RPMI7951 (cell line): ENCODE results near the gene MLF2. TPM values are rescaled to one million over a fixed set of nuclear protein-coding genes. Genes with fewer than 3 reads are reported as not detected.
A peak's percentile ranks its signal among the peaks of the same experiment; 100 is the strongest.

Experiments
- DNase-seq: peaks from one replicate; pipeline ENCODE4 v3.0.0-alpha.2; 2012; ENCODE audit warnings: low read depth
- total RNA-seq: library from RNA; depleted of rRNA; stranded (reverse); fragments of >200 nt; shearing (Covaris generic); gene quantifications from 2 replicates; pipeline ENCODE4 v1.2.3, GENCODE V29; 2014

The MLF2 gene
- total RNA-seq, 1 experiment from 2014 or later = 178 TPM

- peak; percentile 91 for DNase-seq
These were observed 25.9 kb upstream of the MLF2 start for GRCh38 chr12:6778574-6779550.

DNA sequence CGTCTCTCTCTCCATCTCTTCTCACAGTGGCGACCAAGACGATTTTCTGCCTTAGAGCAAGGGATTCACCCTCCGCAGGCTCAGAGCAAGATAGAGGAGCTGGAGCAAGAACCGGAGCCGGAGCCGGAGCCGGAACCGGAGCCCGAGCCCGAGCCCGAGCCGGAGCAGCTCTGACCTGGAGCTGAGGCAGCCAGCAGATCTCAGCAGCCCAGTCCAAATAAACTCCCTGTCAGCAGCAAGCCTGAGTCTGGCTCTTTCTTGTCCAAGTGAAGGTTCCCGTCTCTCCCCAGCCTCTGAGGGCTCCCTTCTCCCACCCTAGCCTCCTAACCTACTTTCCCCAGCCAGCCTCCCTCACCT, 25.3 kb upstream of the MLF2 start:
- peak; percentile 29 for DNase-seq

GRCh38 chr12:6777386-6777785, 24.4 kb upstream of the MLF2 start:
- no peak for DNase-seq

- DNase-seq = no peak
These were observed 22.5 kb upstream of the MLF2 start for GRCh38 chr12:6775185-6776174.

DNA sequence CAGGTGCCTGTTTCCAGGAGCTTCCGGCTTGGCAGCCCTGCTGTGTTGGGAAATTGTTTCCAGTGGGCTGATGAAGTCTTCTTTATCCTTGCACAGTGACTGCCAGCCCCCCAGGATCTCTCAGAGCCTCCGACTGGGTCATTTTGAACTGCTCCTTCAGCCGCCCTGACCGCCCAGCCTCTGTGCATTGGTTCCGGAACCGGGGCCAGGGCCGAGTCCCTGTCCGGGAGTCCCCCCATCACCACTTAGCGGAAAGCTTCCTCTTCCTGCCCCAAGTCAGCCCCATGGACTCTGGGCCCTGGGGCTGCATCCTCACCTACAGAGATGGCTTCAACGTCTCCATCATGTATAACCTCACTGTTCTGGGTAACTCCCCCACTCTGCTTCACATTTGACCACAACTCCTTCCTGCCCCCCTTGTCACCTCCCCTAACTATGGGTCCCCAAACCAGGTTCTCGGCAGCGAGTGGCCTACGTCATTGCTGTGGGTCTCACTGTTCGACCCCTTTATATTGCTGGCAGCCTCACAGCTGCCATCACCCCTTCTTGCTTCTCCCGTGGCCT, 21.6 kb upstream of the MLF2 start:
- DNase-seq = no peak

- DNase-seq = no peak
These were observed 20.8 kb upstream of the MLF2 start for GRCh38 chr12:6773590-6774351.

DNA sequence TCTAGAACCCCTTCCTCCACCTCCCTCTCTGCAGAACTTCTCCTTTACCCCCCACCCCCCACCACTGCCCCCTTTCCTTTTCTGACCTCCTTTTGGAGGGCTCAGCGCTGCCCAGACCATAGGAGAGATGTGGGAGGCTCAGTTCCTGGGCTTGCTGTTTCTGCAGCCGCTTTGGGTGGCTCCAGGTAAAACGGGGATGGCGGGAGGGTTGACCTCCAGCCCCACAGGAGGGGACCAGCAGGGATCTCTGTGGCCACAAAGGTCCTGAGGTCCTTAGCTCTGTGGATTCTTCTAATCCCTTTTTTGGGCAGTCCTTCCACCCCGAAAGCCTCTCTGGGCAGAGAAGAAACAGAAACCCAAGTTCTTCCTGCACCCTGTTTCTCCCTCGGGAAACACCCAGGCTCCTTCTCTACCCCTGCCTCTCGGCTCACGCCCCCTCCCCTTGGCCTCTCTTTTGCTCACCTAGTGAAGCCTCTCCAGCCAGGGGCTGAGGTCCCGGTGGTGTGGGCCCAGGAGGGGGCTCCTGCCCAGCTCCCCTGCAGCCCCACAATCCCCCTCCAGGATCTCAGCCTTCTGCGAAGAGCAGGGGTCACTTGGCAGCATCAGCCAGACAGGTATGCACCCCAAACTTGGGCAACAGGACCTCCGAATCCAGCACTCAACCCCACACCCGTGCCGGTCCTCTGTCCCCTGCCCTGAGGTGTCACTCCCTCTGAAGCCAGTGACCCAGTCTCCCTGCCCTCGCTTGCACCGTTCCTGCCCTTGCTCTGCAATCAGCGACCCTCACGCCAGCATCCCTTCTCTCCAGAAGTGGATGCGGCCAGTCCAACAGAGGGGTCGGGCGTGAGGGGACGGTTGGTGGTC, 20.0 kb upstream of the MLF2 start:
- DNase-seq = no peak

GRCh38 chr12:6772331-6772695, 19.4 kb upstream of the MLF2 start, which contains the start of gene LAG3:
TSS of gene LAG3 (plus strand) at chr12:6772520. CDS start at chr12:6772853, 333 bp downstream.
- DNase-seq = no peak

DNA sequence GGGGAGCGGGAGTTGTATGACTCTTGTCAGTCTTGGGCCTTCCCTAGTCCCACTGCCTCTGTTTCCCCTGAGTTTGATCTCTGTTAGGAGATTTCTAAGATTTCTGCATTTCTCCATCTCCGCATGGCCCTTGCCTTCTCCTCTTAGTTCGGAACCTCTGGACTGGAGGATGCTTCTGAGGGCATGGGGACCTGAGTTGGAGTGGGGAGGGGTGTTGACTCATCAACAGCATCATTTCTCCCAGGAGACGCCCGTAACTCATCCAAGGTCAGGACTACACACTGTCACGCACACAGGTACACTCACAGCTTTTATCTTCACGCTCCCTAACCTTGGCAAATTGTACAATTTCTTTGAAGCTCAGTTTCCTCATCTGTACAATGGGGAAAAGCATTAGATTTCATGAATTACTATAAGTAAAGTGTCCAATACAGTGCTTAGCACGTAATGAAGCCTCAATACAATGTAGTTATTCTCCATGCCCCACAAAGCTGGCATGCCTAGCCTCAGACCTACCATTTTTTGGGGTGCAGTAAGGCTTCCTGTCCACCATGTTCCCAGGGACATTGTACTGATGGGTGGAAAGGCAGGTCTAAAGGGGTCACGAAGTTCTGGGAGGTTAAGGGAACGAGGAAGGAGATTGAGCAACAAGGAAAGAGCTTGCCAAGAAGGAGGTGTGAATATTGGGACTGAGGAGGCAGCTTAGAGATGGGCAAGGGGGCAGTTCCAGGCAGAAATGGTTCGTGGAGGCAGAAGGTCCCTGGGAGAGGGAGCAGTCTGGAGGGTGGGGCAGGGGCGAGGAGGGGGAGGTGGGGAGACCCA, 18.8 kb upstream of the MLF2 start:
- DNase-seq = no peak

DNA sequence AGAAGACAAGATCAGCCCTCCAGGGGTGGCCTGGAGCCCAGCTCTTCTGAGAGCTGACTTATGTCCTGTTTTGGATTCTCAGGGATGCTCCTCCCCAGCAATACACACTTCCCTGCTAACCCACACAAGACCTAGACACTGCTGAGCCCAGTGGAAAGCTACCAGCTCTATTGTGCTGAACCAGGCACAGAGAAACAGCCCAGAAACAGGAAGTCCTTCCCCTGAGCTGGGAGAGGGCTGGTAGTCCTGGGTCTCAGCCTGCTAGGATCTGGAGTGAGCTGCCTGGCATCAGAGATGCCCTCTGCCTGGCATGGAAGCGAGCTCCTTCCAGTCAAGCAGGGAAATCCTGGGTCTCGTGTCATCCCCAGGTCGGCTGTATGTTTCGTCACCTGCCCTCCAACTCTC, 18.2 kb upstream of the MLF2 start:
- no peak for DNase-seq

DNA sequence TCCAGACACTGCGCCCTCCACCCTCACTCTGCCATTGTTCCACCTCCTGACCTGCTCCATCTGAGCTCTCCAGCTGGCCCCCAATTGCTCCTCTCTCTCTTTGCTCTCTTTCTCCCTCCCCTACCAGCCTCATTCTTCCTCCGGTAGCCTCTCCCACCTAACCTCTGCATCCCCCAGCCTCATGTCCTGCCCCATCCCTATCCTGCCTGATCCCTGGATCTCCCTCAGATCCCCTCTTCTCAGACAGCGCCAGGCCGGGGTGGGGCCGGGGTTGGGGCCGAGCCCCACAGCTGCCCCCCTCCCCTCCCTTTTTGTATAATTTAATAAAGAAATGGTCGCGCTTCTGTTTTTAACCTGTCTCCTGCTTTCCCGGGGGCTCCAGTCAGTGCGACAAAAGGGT, 17.7 kb upstream of the MLF2 start:
- no peak for DNase-seq

- DNase-seq = no peak
These were observed 17.2 kb upstream of the MLF2 start for GRCh38 chr12:6770094-6770493.

DNA sequence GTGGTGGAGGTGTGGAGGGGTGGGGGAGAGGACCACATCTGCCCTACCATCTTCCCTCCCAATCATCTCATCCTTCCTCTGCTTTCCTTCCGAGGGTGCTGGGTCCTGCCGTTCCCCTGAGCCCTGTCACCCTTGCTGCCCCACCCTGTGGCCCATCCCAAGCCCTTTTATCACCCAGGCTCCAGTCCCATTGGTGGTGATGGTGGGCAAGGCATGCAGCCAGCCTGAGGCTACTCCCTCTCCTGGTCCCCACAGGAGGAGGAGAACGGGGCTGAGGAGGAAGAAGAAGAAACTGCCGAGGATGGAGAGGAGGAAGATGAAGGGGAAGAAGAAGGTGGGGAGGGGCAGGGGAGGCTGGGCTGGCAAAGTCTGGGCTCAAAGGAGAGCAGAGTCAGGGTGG, 16.7 kb upstream of the MLF2 start:
- no peak for DNase-seq

GRCh38 chr12:6768990-6769389, 16.0 kb upstream of the MLF2 start:
- peak; percentile 24 for DNase-seq

DNA sequence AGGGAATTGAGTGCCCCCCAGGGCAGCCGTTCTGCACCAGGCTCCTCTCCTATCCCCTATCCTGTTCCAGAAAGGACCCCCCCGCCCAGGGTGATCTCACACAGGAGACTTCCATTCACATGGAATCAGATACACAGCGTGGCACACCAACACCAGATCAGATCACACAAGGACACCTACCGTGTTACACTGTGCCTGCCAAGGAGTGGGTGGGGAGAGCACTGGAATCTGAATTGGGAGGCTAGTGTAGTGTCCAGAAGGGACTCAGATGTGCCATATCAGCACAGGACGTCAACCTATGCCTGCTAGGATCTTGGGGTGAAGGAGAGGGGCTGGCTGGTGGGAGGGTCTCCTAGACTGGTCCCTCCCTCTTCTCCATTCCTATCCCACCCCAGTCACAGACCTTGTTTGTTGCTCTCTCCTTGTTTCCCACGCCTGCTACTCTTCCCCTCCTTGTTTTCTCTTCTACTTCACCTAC, 15.5 kb upstream of the MLF2 start:
- DNase-seq = no peak

GRCh38 chr12:6767353-6768319, 14.7 kb upstream of the MLF2 start:
- no peak for DNase-seq

- peak; percentile 62 for DNase-seq
These were observed 13.9 kb upstream of the MLF2 start for GRCh38 chr12:6766651-6767349.
